Fibroblast of mammary gland (primary cell): Measurements from ENCODE around the gene SPTBN4.

Source experiments
- DNase-seq: peaks from one replicate; pipeline ENCODE4 v3.0.0-alpha.2; 2010; ENCODE audit warnings: low read depth
- H3K4me3 ChIP-seq: 2 replicates; pipeline ENCODE4 v1.5.1; 2011; ENCODE audit warnings: low read depth, mild to moderate bottlenecking, low read length, moderate library complexity; ENCODE audit not compliant: control insufficient read depth
- CTCF ChIP-seq: conservative IDR thresholded peaks from 2 replicates; pipeline ENCODE4 v1.5.1; 2011; ENCODE audit warnings: low read depth, low read length, inconsistent platforms; ENCODE audit not compliant: control insufficient read depth, insufficient read depth

Gene SPTBN4

GRCh38 chr19:40604171-40604646 lies 137.4 kb downstream of the SPTBN4 start:
- peak overlapping the region; percentile 49 for H3K4me3 ChIP-seq
- no peak for DNase-seq
- no peak for TF ChIP-seq CTCF

GRCh38 chr19:40604647-40605215 lies 137.9 kb downstream of the SPTBN4 start:
- H3K4me3 ChIP-seq: peak overlapping the region; percentile 30
- TF ChIP-seq CTCF: no peak
- DNase-seq: no peak

- DNase-seq: peak; percentile 53
- TF ChIP-seq CTCF: no peak
- H3K4me3 ChIP-seq: peak overlapping the region; percentile 30
Measured at GRCh38 chr19:40605216-40605971, 138.6 kb downstream of the SPTBN4 start.

GRCh38 chr19:40607311-40608239 lies 140.8 kb downstream of the SPTBN4 start:
- no peak for TF ChIP-seq CTCF
- DNase-seq: no peak
- H3K4me3 ChIP-seq: no peak overlapping the region

GRCh38 chr19:40608240-40608621 lies 141.4 kb downstream of the SPTBN4 start:
- no peak for DNase-seq
- TF ChIP-seq CTCF: no peak
- H3K4me3 ChIP-seq: no peak overlapping the region

- no peak for DNase-seq
- TF ChIP-seq CTCF: no peak
- H3K4me3 ChIP-seq: no peak overlapping the region
Measured at GRCh38 chr19:40608957-40609356, 142.2 kb downstream of the SPTBN4 start.
